Activated CD4-positive, alpha-beta memory T cell treated with anti-CD3 and anti-CD28 coated beads, Interleukin-2, amount 10 ng/mL, durations not matched to agents 7 days and 5 days (primary cell): ENCODE measurements around the gene STK32C. TPM values are rescaled to one million over a fixed set of nuclear protein-coding genes. Genes with fewer than 3 reads are reported as not detected.

ENCODE experiments used
- CTCF ChIA-PET: fragments of 350-600 bp; sonication (Branson Sonifier 250); formaldehyde crosslinking; loops from one replicate; lab custom pipeline; 2021; ENCODE audit warnings: antibody characterized with exemption, inconsistent platforms; lab: Charles Lee
- POLR2A ChIA-PET: fragments of 350-600 bp; sonication (Branson Sonifier 250); formaldehyde crosslinking; loops from one replicate; lab custom pipeline; 2021; ENCODE audit warnings: antibody characterized with exemption; lab: Charles Lee
- DNase-seq: peaks from one replicate; pipeline ENCODE4 v3.0.0-alpha.2; 2020
- H3K27ac Mint-ChIP-seq: one replicate; pipeline ENCODE4 v1.8.0; 2021; ENCODE audit warnings: mild to moderate bottlenecking, mixed read lengths
- H3K27me3 Mint-ChIP-seq: one replicate; pipeline ENCODE4 v1.8.0; 2021; ENCODE audit warnings: mixed read lengths
- H3K36me3 Mint-ChIP-seq: one replicate; pipeline ENCODE4 v1.8.0; 2021; ENCODE audit warnings: low read depth, mixed read lengths
- H3K4me1 Mint-ChIP-seq: one replicate; pipeline ENCODE4 v1.8.0; 2021; ENCODE audit warnings: mixed read lengths
- H3K4me3 Mint-ChIP-seq: one replicate; pipeline ENCODE4 v1.8.0; 2021; ENCODE audit warnings: mild to moderate bottlenecking, mixed read lengths
- H3K9me3 Mint-ChIP-seq: one replicate; pipeline ENCODE4 v1.8.0; 2021; ENCODE audit warnings: mixed read lengths
- total RNA-seq, 2 experiments: library from RNA; stranded (reverse); gene quantifications; one replicate each; pipeline ENCODE4 v1.2.3, GENCODE V29; 2021

Gene STK32C
- total RNA-seq, 2 experiments from 2014 or later, result 17.4 to 18.2 TPM

- Mint-ChIP-seq H3K27me3 (peaks cover 4% of the 10 kb centered on the region), H3K27ac (no peak overlapping the region), H3K4me3 (no peak overlapping the region)
These were observed 27.7 kb upstream of the STK32C start for GRCh38 chr10:132335189-132336063.

GRCh38 chr10:132334631-132335188, 27.0 kb upstream of the STK32C start:
- peaks cover 39% of the 10 kb centered on the region for H3K4me1 Mint-ChIP-seq
- no peak overlapping the region for H3K27ac Mint-ChIP-seq
- H3K36me3 Mint-ChIP-seq, result peaks cover 16% of the 10 kb centered on the region
- H3K9me3 Mint-ChIP-seq, result no peaks in the 10 kb centered on the region
- no peak overlapping the region for H3K4me3 Mint-ChIP-seq
- POLR2A ChIA-PET, result no interaction called here
- CTCF ChIA-PET, result no interaction called here
- H3K27me3 Mint-ChIP-seq, result peaks cover 4% of the 10 kb centered on the region
- no peak for DNase-seq

More at GRCh38 chr10:132335189-132336063, 27.7 kb upstream of the STK32C start:
- peaks cover 9% of the 10 kb centered on the region for H3K36me3 Mint-ChIP-seq
- POLR2A ChIA-PET, result no interaction called here
- no peak for DNase-seq
- CTCF ChIA-PET, result no interaction called here
- peaks cover 32% of the 10 kb centered on the region for H3K4me1 Mint-ChIP-seq
- no peaks in the 10 kb centered on the region for H3K9me3 Mint-ChIP-seq

GRCh38 chr10:132333386-132333785, 25.6 kb upstream of the STK32C start:
- peak overlapping the region; percentile 52 for H3K4me3 Mint-ChIP-seq
- CTCF ChIA-PET, result no interaction called here
- H3K4me1 Mint-ChIP-seq, result peaks cover 48% of the 10 kb centered on the region
- POLR2A ChIA-PET, result no interaction called here
- no peak for DNase-seq
- H3K36me3 Mint-ChIP-seq, result peaks cover 26% of the 10 kb centered on the region
- H3K27me3 Mint-ChIP-seq, result peaks cover 4% of the 10 kb centered on the region
- no peak overlapping the region for H3K27ac Mint-ChIP-seq
- no peaks in the 10 kb centered on the region for H3K9me3 Mint-ChIP-seq

GRCh38 chr10:132332433-132332754, 24.6 kb upstream of the STK32C start:
- Mint-ChIP-seq H3K4me3 (peak overlapping the region; percentile 91), H3K4me1 (peaks cover 53% of the 10 kb centered on the region), H3K27me3 (peaks cover 4% of the 10 kb centered on the region), H3K27ac (peak overlapping the region; percentile 77), H3K36me3 (peaks cover 35% of the 10 kb centered on the region), H3K9me3 (no peaks in the 10 kb centered on the region)
- ChIA-PET POLR2A (interaction anchor here (1.0 kb wide), 2 partner anchors 25 to 98 kb away, joined by 3 to 4 read pairs; no protein-coding TSS in a partner anchor), CTCF (no interaction called here)
- no peak for DNase-seq

- peaks cover 53% of the 10 kb centered on the region for H3K4me1 Mint-ChIP-seq
- peak within 1 kb of the TSS; percentile 86 for H3K27ac Mint-ChIP-seq
- DNase-seq, result peak; percentile 99
- CTCF ChIA-PET, result no interaction called here
- POLR2A ChIA-PET, result interaction anchor here (0.6 to 2.5 kb wide), 4 partner anchors 11 to 169 kb away, joined by 3 to 19 read pairs (median 4); no protein-coding TSS in a partner anchor
- H3K36me3 Mint-ChIP-seq, result peaks cover 40% of the 10 kb centered on the region
- H3K9me3 Mint-ChIP-seq, result no peaks in the 10 kb centered on the region
- peaks cover 4% of the 10 kb centered on the region for H3K27me3 Mint-ChIP-seq
- H3K4me3 Mint-ChIP-seq, result peak within 1 kb of the TSS; percentile 91
These were observed 24.1 kb upstream of the STK32C start, which contains the start of gene LRRC27 for GRCh38 chr10:132331601-132332432. Gene LRRC27 (plus strand): TSS chr10:132332193. CDS start chr10:132333525, 1,332 bp downstream.

- POLR2A ChIA-PET, result interaction anchor here (0.6 to 2.5 kb wide), 6 partner anchors 10 to 948 kb away, joined by 3 to 19 read pairs (median 3); partner anchors contain the start of gene PWWP2B
- peaks cover 4% of the 10 kb centered on the region for H3K27me3 Mint-ChIP-seq
These were observed 22.7 kb upstream of the STK32C start for GRCh38 chr10:132330486-132330833.

GRCh38 chr10:132329565-132330485, 22.1 kb upstream of the STK32C start:
- no peaks in the 10 kb centered on the region for H3K9me3 Mint-ChIP-seq
- peaks cover 58% of the 10 kb centered on the region for H3K36me3 Mint-ChIP-seq
- CTCF ChIA-PET, result interaction anchor here (1.7 kb wide), 1 partner anchor 10 kb away, joined by 8 read pairs; no protein-coding TSS in a partner anchor
- H3K4me3 Mint-ChIP-seq, result peak overlapping the region; percentile 91
- H3K27ac Mint-ChIP-seq, result peak overlapping the region; percentile 83
- POLR2A ChIA-PET, result interaction anchor here (0.6 to 2.5 kb wide), 4 partner anchors 9 to 949 kb away, joined by 3 to 19 read pairs (median 3); partner anchors contain the start of gene PWWP2B
- peak; percentile 55 for DNase-seq
- peaks cover 4% of the 10 kb centered on the region for H3K27me3 Mint-ChIP-seq
- peaks cover 59% of the 10 kb centered on the region for H3K4me1 Mint-ChIP-seq

More at GRCh38 chr10:132330486-132330833, 22.7 kb upstream of the STK32C start:
- H3K27ac Mint-ChIP-seq, result peak overlapping the region; percentile 83
- H3K4me3 Mint-ChIP-seq, result peak overlapping the region; percentile 91
- H3K36me3 Mint-ChIP-seq, result peaks cover 53% of the 10 kb centered on the region
- peaks cover 55% of the 10 kb centered on the region for H3K4me1 Mint-ChIP-seq
- CTCF ChIA-PET, result no interaction called here
- H3K9me3 Mint-ChIP-seq, result no peaks in the 10 kb centered on the region
- no peak for DNase-seq

- Mint-ChIP-seq H3K9me3 (no peaks in the 10 kb centered on the region), H3K27ac (no peak overlapping the region), H3K4me1 (peaks cover 65% of the 10 kb centered on the region), H3K27me3 (peaks cover 4% of the 10 kb centered on the region), H3K4me3 (peak overlapping the region; percentile 19), H3K36me3 (peaks cover 68% of the 10 kb centered on the region)
- ChIA-PET CTCF (interaction anchor here (1.7 kb wide), 1 partner anchor 9 kb away, joined by 8 read pairs; no protein-coding TSS in a partner anchor), POLR2A (no interaction called here)
- no peak for DNase-seq
These were observed 21.0 kb upstream of the STK32C start for GRCh38 chr10:132328738-132329137.

- DNase-seq, result no peak
- Mint-ChIP-seq H3K9me3 (no peaks in the 10 kb centered on the region), H3K27ac (no peak overlapping the region), H3K4me1 (peaks cover 61% of the 10 kb centered on the region), H3K4me3 (no peak overlapping the region), H3K36me3 (peaks cover 73% of the 10 kb centered on the region), H3K27me3 (peaks cover 1% of the 10 kb centered on the region)
- CTCF ChIA-PET, result no interaction called here
- POLR2A ChIA-PET, result no interaction called here
These were observed 20.4 kb upstream of the STK32C start for GRCh38 chr10:132328106-132328505.

- Mint-ChIP-seq H3K27ac (no peak overlapping the region), H3K27me3 (peaks cover under 1% of the 10 kb centered on the region), H3K4me3 (no peak overlapping the region), H3K9me3 (no peaks in the 10 kb centered on the region), H3K4me1 (peaks cover 55% of the 10 kb centered on the region), H3K36me3 (peaks cover 74% of the 10 kb centered on the region)
- CTCF ChIA-PET, result no interaction called here
- POLR2A ChIA-PET, result no interaction called here
- DNase-seq, result no peak
These were observed 19.2 kb upstream of the STK32C start for GRCh38 chr10:132326925-132327324.

GRCh38 chr10:132326344-132326889, 18.7 kb upstream of the STK32C start:
- Mint-ChIP-seq H3K9me3 (no peaks in the 10 kb centered on the region), H3K4me1 (peaks cover 57% of the 10 kb centered on the region)

More at GRCh38 chr10:132326344-132326889, 18.7 kb upstream of the STK32C start:
- Mint-ChIP-seq H3K36me3 (peaks cover 70% of the 10 kb centered on the region), H3K4me3 (no peak overlapping the region), H3K27ac (no peak overlapping the region), H3K27me3 (no peaks in the 10 kb centered on the region)
- POLR2A ChIA-PET, result no interaction called here
- CTCF ChIA-PET, result no interaction called here
- DNase-seq, result no peak
